CD4-positive, alpha-beta memory T cell (primary cell): Measurements from ENCODE around the gene WDR36. TPM values are rescaled to one million over a fixed set of nuclear protein-coding genes. Genes with fewer than 3 reads are reported as not detected.

Source experiments
- CTCF ChIA-PET: fragments of 350-600 bp; sonication (Branson Sonifier 250); formaldehyde crosslinking; loops from one replicate; lab custom pipeline; 2021; ENCODE audit warnings: inconsistent platforms; ENCODE audit not compliant: partially characterized antibody; lab: Charles Lee
- POLR2A ChIA-PET: fragments of 350-600 bp; sonication (Branson Sonifier 250); formaldehyde crosslinking; loops from one replicate; lab custom pipeline; 2021; ENCODE audit not compliant: partially characterized antibody; lab: Charles Lee
- DNase-seq, 5 donors: peaks; one replicate each; pipeline versions ENCODE4 v3.0.0 to v3.0.0-alpha.2; 2020 to 2022; ENCODE audit warnings: mixed read lengths in 1 of 5
- H3K27ac ChIP-seq: one replicate; pipeline ENCODE4 v1.7.0; 2013; ENCODE audit warnings: low read depth, low read length
- H3K27me3 ChIP-seq: 2 replicates; pipeline ENCODE4 v1.7.0; 2013; ENCODE audit warnings: mild to moderate bottlenecking, low read length, moderate library complexity; ENCODE audit not compliant: insufficient read depth
- H3K36me3 ChIP-seq: 2 replicates; pipeline ENCODE4 v1.7.0; 2013; ENCODE audit warnings: mild to moderate bottlenecking, low read length, moderate library complexity; ENCODE audit not compliant: insufficient read depth
- H3K4me1 ChIP-seq: 2 replicates; pipeline ENCODE4 v1.7.0; 2013; ENCODE audit warnings: mild to moderate bottlenecking, low read length, moderate library complexity; ENCODE audit not compliant: insufficient read depth
- H3K4me3 ChIP-seq, 2 donors: one replicate each; pipeline ENCODE4 v1.7.0; 2013; ENCODE audit warnings: low read length in 2 of 2, mild to moderate bottlenecking in 1 of 2
- H3K9me3 ChIP-seq, 2 donors: one replicate each; pipeline ENCODE4 v1.7.0; 2013; ENCODE audit warnings: low read length in 2 of 2, control low read depth in 1 of 2; ENCODE audit not compliant: control insufficient read depth in 1 of 2
- H3K27ac Mint-ChIP-seq, 7 donors: one replicate each; pipeline ENCODE4 v1.8.0; 2020 to 2021; ENCODE audit warnings: mixed read lengths in 7 of 7, mild to moderate bottlenecking in 6 of 7, inconsistent platforms in 3 of 7, moderate library complexity in 3 of 7
- H3K27me3 Mint-ChIP-seq, 2 donors: one replicate each; pipeline ENCODE4 v1.8.0; 2020 to 2021; ENCODE audit warnings: mixed read lengths in 2 of 2
- H3K36me3 Mint-ChIP-seq, 2 donors: one replicate each; pipeline ENCODE4 v1.8.0; 2020 to 2021; ENCODE audit warnings: mixed read lengths in 2 of 2, inconsistent platforms in 1 of 2, mild to moderate bottlenecking in 1 of 2
- H3K4me1 Mint-ChIP-seq, 4 donors: one replicate each; pipeline ENCODE4 v1.8.0; 2020 to 2021; ENCODE audit warnings: mixed read lengths in 4 of 4, mild to moderate bottlenecking in 1 of 4
- H3K4me3 Mint-ChIP-seq, 8 donors: one replicate each; pipeline ENCODE4 v1.8.0; 2020 to 2021; ENCODE audit warnings: mixed read lengths in 8 of 8, mild to moderate bottlenecking in 7 of 8, moderate library complexity in 6 of 8, inconsistent platforms in 3 of 8
- H3K9me3 Mint-ChIP-seq, 8 donors: one replicate each; pipeline ENCODE4 v1.8.0; 2020 to 2021; ENCODE audit warnings: mixed read lengths in 8 of 8, mild to moderate bottlenecking in 5 of 8, inconsistent platforms in 3 of 8, moderate library complexity in 1 of 8
- intact Hi-C: fragments of 100-400 bp; cut with micrococcal nuclease; formaldehyde crosslinking; loops from one replicate; pipeline ENCODE4 v1.15.1; 2023
- polyA plus RNA-seq, 2 donors: library from polyadenylated mRNA; unstranded; fragments of 300-500 nt; fragmentation: Illumina TruSeq; gene quantifications; one replicate each; pipeline ENCODE4 v1.2.3, GENCODE V29; 2021
- total RNA-seq, 2 experiments: library from RNA; stranded (reverse); gene quantifications; one replicate each; pipeline ENCODE4 v1.2.3, GENCODE V29; 2021

The WDR36 gene
- total and polyA plus RNA-seq, 4 experiments from 2014 or later = 11.7 to 27.6 (median 24.2) TPM

DNA sequence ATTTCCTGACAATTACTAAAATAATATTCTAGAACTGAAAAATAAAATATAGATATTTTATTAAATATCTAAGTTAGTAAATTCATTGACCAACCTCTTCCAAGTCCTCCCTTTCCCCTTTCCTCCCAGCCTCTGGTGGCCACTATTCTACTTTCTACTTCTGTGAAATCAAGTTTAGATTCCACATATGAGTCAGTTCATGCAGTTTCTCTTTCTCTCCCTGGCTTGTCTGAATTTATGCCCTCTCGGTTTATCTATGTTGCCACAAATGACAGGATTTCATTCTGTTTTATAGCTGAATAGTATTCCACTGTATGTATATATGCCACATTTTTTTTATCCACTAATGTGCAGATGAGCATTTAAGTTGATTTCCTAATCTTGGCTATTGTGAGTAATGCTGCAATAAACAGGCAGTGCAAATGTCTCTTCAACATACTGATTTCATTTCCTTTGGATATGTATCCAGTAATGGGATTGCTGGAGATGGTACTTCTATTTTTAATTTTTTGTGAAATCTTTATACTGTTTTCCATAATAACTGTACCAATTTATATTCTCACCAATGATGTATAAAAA, 52.3 kb downstream of the WDR36 start:
- Mint-ChIP-seq H3K4me3 (no peak overlapping the region), H3K9me3 (no peaks in the 10 kb centered on the region), H3K4me1 (peaks cover 0 to 2% (median under 1%) of the 10 kb centered on the region in 4 donors), H3K27ac (no peak overlapping the region), H3K36me3 (no peaks in the 10 kb centered on the region), H3K27me3 (no peaks in the 10 kb centered on the region)
- Histone ChIP-seq H3K36me3 (no peaks in the 10 kb centered on the region), H3K27me3 (no peaks in the 10 kb centered on the region), H3K9me3 (no peaks in the 10 kb centered on the region), H3K4me1 (no peaks in the 10 kb centered on the region), H3K27ac (no peak overlapping the region), H3K4me3 (no peak overlapping the region)
- ChIA-PET CTCF (no interaction called here), POLR2A (no interaction called here)
- intact Hi-C loops = no loop called here
- DNase-seq = no peak

- Histone ChIP-seq H3K27me3 (no peaks in the 10 kb centered on the region), H3K27ac (no peak overlapping the region), H3K9me3 (no peaks in the 10 kb centered on the region), H3K4me1 (no peaks in the 10 kb centered on the region), H3K36me3 (no peaks in the 10 kb centered on the region), H3K4me3 (no peak overlapping the region)
- Mint-ChIP-seq H3K4me1 (peaks cover 0 to 2% (median under 1%) of the 10 kb centered on the region in 4 donors), H3K9me3 (no peaks in the 10 kb centered on the region), H3K4me3 (no peak overlapping the region), H3K27ac (no peak overlapping the region), H3K36me3 (no peaks in the 10 kb centered on the region), H3K27me3 (no peaks in the 10 kb centered on the region)
- POLR2A ChIA-PET = no interaction called here
- no peak for DNase-seq
- CTCF ChIA-PET = no interaction called here
- intact Hi-C loops = no loop called here
Observed at GRCh38 chr5:111146053-111146452, 53.9 kb downstream of the WDR36 start.

GRCh38 chr5:111147502-111147901, 55.4 kb downstream of the WDR36 start:
- Histone ChIP-seq H3K9me3 (no peaks in the 10 kb centered on the region), H3K4me3 (no peak overlapping the region), H3K4me1 (no peaks in the 10 kb centered on the region), H3K27me3 (no peaks in the 10 kb centered on the region), H3K27ac (no peak overlapping the region), H3K36me3 (no peaks in the 10 kb centered on the region)
- DNase-seq = no peak
- CTCF ChIA-PET = interaction anchor here (1.9 kb wide), 1 partner anchor 12 kb away, joined by 5 read pairs; no protein-coding TSS in a partner anchor
- POLR2A ChIA-PET = no interaction called here
- intact Hi-C loops = no loop called here
- H3K9me3 Mint-ChIP-seq = no peaks in the 10 kb centered on the region
- peaks cover 0 to 4% of the 10 kb centered on the region in 2 donors for H3K27me3 Mint-ChIP-seq
- no peaks in the 10 kb centered on the region for H3K36me3 Mint-ChIP-seq
- no peak overlapping the region for H3K4me3 Mint-ChIP-seq
- H3K27ac Mint-ChIP-seq = no peak overlapping the region
- peaks cover 0 to 2% (median under 1%) of the 10 kb centered on the region in 4 donors for H3K4me1 Mint-ChIP-seq

GRCh38 chr5:111151998-111152397, 59.9 kb downstream of the WDR36 start:
- Histone ChIP-seq H3K9me3 (no peaks in the 10 kb centered on the region), H3K36me3 (no peaks in the 10 kb centered on the region), H3K27me3 (no peaks in the 10 kb centered on the region), H3K4me3 (no peak overlapping the region), H3K4me1 (no peaks in the 10 kb centered on the region), H3K27ac (no peak overlapping the region)
- no peaks in the 10 kb centered on the region for H3K36me3 Mint-ChIP-seq
- no peak overlapping the region for H3K4me3 Mint-ChIP-seq
- intact Hi-C loops = no loop called here
- POLR2A ChIA-PET = no interaction called here
- CTCF ChIA-PET = interaction anchor here (1.3 kb wide), 1 partner anchor 127 kb away, joined by 4 read pairs; no protein-coding TSS in a partner anchor
- no peak for DNase-seq
- H3K27ac Mint-ChIP-seq = no peak overlapping the region
- H3K4me1 Mint-ChIP-seq = no peaks in the 10 kb centered on the region
- no peaks in the 10 kb centered on the region for H3K9me3 Mint-ChIP-seq
- H3K27me3 Mint-ChIP-seq = peaks cover 5 to 11% of the 10 kb centered on the region in 2 donors

- POLR2A ChIA-PET = no interaction called here
Observed at GRCh38 chr5:111153483-111153882, 61.3 kb downstream of the WDR36 start.

GRCh38 chr5:111153945-111154344, 61.8 kb downstream of the WDR36 start:
- no peaks in the 10 kb centered on the region for H3K36me3 Mint-ChIP-seq
- H3K27ac ChIP-seq = no peak overlapping the region
- H3K4me3 ChIP-seq = no peak overlapping the region
- H3K9me3 ChIP-seq = no peaks in the 10 kb centered on the region
- H3K4me1 Mint-ChIP-seq = peaks cover 0 to 6% (median 3%) of the 10 kb centered on the region in 4 donors
- no peaks in the 10 kb centered on the region for H3K27me3 ChIP-seq
- H3K4me1 ChIP-seq = no peaks in the 10 kb centered on the region
- no peaks in the 10 kb centered on the region for H3K9me3 Mint-ChIP-seq
- H3K27me3 Mint-ChIP-seq = peaks cover 7 to 11% of the 10 kb centered on the region in 2 donors
- H3K4me3 Mint-ChIP-seq = no peak overlapping the region
- no peak for DNase-seq
- intact Hi-C loops = no loop called here
- POLR2A ChIA-PET = no interaction called here
- CTCF ChIA-PET = no interaction called here
- H3K36me3 ChIP-seq = no peaks in the 10 kb centered on the region
- no peak overlapping the region for H3K27ac Mint-ChIP-seq

More at GRCh38 chr5:111153483-111153882, 61.3 kb downstream of the WDR36 start:
- Histone ChIP-seq H3K36me3 (no peaks in the 10 kb centered on the region), H3K4me3 (no peak overlapping the region), H3K4me1 (no peaks in the 10 kb centered on the region), H3K9me3 (no peaks in the 10 kb centered on the region), H3K27ac (no peak overlapping the region), H3K27me3 (no peaks in the 10 kb centered on the region)
- Mint-ChIP-seq H3K27ac (no peak overlapping the region), H3K9me3 (no peaks in the 10 kb centered on the region), H3K4me1 (peaks cover 0 to 6% (median 3%) of the 10 kb centered on the region in 4 donors), H3K36me3 (no peaks in the 10 kb centered on the region), H3K27me3 (peaks cover 7 to 11% of the 10 kb centered on the region in 2 donors), H3K4me3 (no peak overlapping the region)
- intact Hi-C loops = no loop called here
- DNase-seq = no peak
- CTCF ChIA-PET = interaction anchor here (0.6 kb wide), 1 partner anchor 561 kb away, joined by 5 read pairs; no protein-coding TSS in a partner anchor

DNA sequence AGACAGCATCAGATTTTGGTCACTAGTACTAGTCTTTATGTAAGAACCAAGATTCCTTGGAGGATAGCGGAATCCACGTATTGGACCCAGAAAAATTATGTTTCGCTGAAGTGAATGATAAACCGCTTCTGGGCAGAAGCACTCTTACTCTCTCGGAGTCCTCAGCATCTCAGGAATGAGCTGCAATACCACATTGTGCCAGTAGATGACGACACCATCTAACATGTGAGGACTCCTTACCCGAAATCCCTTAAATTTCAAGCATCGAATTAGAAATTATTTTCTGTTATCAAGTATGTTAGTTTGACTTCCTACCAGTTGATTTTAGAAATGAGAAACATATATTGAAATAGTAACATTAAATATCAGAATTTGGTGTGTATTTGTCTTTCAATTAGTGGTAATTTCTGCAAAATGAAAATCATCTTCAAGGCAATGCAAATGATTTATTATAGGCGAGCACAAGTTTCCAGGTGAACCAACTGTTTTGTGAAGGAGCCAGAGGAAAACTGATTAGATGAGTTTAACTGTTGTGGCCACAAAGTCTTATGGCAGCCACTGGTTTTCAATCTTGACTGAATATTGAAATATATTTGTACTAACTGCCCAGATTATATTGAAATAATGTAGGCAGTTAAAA, 66.1 kb downstream of the WDR36 start:
- ChIA-PET CTCF (interaction anchor here (0.9 to 10.4 kb wide), 13 partner anchors 9 to 374 kb away, joined by 3 to 282 read pairs (median 4); partner anchors contain the start of gene CAMK4), POLR2A (interaction anchor here (1.0 kb wide), 2 partner anchors 72 to 121 kb away, joined by 3 to 4 read pairs; no protein-coding TSS in a partner anchor)
- peaks cover 4 to 7% of the 10 kb centered on the region in 2 donors for H3K27me3 Mint-ChIP-seq
- Histone ChIP-seq H3K9me3 (no peaks in the 10 kb centered on the region), H3K4me1 (no peaks in the 10 kb centered on the region), H3K27me3 (no peaks in the 10 kb centered on the region), H3K4me3 (no peak overlapping the region), H3K27ac (no peak overlapping the region), H3K36me3 (no peaks in the 10 kb centered on the region)
- DNase-seq = peak; percentile 66 to 79 (median 72)
- intact Hi-C loops = loop anchor here (1.0 to 5.0 kb wide), 6 partner anchors 66 to 989 kb away; partner anchors contain the start of gene CAMK4
- no peak overlapping the region for H3K27ac Mint-ChIP-seq
- no peaks in the 10 kb centered on the region for H3K9me3 Mint-ChIP-seq
- H3K36me3 Mint-ChIP-seq = no peaks in the 10 kb centered on the region
- H3K4me3 Mint-ChIP-seq = peak overlapping the region in 1 of 8 donors; percentile 15
- peaks cover 0 to 6% (median 3%) of the 10 kb centered on the region in 4 donors for H3K4me1 Mint-ChIP-seq
